ENCODE results near the gene ABCG4.
"Not testable (repeated sequence)": the region's sequence is repeated elsewhere in the genome, so short reads cannot be mapped to it uniquely, and the experiment has no call there.

The ABCG4 gene

DNA sequence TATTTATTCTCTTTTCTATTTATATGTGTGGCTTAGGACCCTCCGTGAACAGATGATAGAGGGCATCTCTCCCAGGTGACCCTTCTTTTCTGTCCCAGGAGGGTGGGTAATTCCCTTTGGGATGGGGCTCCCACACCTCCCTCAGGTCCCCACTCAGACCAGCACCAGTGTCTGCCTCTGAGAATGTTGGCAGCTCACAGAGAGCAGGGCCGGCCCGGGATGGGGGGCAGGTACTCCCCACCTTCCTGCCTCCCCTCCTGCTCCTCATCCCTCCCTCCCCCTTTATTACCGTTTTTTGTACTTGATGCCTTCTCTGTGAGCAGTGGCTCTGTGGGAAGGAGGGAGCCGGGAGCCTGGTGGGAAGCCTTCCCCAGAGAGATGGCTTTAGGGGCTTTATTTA is 32.3 kb upstream of the ABCG4 start:
- no peak for DNase-seq

DNA sequence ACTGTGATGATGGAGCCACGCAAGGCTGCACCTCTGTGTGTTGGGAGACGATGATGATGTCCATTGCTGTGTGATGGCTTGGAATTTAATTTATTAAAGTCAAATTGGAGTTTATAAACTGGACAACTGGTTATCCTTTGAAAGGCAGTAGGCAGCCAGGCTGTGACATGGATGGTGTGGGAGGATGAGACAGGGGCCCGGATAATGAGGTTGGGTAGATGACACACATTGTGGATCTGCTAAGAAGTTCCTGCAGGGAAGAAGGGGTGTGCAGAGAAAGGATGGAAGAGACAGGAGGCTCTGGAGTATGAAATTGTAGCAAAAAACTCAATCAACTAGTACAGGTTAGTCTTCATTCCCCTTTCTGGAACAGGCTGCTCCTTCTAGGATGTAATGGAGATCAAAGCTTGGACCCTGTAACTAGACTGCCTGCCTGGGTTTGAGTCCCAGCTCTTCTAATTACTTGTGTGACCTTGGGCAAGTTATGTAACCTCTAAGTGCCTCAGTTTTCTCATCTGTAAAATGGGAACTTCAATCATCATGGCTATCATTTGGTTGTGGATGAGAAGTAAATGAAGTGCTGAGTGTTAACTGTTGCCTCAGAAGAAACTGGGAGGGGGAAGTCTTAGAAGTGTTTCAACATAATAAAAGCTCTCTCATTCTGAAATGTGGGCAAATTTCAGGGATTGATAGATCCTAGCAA is 31.7 kb upstream of the ABCG4 start:
- no peak for DNase-seq

DNA sequence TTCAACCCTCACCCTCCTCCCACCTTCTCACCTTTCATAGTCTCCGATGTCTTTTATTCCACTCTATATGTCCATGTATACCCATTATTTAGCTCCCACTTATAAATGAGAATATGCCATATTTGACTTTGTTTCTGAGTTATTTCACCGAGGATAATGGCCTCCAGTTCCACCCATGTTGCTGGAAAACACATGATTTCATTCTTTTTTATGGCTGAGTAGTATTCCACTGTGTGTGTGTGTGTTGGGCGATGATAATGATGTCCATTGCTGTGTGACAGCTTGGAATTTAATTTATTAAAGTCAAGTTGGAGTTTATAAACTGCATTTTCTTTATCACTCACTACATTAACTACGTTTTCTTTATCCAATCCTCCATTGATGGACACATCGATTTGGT is 30.6 kb upstream of the ABCG4 start:
- no peak for DNase-seq

DNA sequence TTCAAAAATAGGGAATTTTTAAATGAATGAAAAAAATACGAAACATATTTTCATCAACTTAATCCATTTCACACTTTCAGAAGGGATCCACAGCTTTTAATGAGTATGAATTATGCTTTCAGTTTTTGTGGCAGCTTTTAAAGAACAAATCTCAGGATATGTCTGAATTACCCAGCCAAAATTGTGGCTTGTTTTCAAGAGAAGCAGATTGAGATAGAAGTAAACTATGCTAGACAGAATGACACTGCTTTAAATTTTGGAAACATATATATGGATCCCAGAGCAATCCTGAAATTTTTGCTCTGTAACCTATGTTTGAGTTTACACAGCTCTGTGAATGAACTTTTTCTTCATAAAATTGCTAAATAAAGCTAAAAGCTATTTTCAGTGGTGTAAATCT is 29.9 kb upstream of the ABCG4 start:
- no peak for DNase-seq

DNA sequence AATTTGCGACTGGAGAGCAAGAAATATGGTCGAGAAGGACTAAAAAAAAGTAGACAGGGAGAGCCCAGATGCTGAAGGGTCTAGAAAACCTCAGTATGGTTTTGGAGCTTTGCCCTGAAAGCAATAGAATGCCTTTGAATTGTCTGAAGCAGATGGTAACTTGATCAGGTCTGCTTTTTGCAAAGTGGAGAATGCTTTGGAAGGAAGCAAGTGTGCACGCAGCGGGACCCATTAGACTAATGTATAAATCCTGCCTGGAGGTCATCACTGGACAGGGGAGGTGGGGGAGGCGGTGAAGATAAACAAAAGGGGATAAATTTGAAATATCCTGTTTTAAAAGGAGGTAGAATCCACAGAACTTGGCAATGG is 28.2 kb upstream of the ABCG4 start:
- DNase-seq, result peak; percentile 55

DNA sequence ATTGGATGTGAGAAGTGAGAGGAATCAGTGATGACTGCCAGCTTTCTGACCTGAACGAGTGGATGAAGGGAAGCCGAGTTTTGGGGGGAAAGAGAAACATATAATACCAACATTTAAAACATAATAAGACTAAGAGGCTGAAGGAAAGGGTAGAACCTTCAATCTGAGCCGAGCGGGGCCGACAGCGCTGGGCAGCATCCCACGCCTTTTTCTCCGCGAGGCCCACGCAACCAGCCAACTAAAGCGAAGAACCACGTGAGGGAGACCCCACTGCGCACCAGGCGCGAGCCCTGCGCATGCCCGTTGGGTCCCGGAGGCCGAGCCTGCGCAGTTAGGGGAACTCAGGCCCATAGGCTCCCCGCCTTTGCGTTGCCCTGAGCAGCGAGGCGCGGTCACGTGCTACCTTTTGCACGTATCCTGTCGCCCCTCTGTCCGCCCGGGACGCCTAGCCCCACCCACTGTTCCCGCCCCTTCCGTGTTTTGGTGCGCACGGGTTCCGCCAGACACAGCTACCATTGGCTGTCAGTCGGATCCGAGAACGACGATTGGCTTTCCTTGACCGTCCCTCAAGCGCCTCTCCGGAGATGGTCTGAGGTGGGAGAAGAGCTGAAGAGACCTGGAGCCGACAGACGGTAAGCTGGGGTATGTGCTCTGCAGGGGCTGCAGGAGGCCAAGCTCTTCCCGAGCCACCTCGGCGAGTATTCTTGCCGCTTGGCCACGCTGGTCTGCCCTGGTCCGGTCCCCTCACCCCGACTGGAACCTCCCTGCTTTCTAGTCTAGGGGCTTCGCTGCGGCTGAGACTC is 27.6 kb upstream of the ABCG4 start, which contains the start of gene HINFP:
TSS of gene HINFP (plus strand) at position 573 of the 803 bp plus-strand sequence. CDS start 5,365 bp downstream, outside the sequence.
- DNase-seq, result peak; percentile 99

DNA sequence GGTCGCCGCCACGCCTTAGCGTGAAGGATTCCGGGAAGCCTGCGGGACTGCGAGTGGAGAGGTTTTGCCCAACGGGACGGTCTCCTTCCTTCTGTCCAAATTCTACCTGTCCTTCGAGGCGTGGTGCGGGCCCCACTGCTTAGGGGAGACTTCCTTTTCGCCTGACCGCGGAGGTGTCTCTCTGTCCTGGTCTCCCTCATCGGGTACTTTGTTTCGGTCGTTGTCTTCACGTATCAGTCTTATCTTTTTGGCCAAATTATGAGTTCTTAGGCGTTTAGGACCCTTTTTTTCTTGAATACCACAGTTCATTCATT is 27.1 kb upstream of the ABCG4 start:
- DNase-seq, result no peak

DNA sequence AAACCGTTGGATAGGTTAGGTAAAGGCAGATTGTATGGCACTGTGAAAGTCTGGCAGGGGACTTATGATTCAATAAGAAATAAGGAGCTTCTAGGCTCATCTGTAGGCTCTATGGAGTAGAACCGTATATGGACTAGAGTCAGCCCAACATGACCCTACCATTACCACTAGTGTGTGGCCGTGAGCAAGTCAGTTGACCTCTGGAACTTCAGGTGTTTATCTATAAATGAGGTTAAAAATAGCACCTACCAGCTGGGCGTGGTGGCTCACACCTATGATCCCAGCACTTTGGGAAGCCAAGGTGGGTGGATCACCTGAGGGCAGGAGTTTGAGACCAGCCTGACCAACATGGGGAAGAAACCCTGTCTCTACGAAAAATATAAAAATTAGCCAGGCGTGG is 23.0 kb upstream of the ABCG4 start:
- no peak for DNase-seq

DNA sequence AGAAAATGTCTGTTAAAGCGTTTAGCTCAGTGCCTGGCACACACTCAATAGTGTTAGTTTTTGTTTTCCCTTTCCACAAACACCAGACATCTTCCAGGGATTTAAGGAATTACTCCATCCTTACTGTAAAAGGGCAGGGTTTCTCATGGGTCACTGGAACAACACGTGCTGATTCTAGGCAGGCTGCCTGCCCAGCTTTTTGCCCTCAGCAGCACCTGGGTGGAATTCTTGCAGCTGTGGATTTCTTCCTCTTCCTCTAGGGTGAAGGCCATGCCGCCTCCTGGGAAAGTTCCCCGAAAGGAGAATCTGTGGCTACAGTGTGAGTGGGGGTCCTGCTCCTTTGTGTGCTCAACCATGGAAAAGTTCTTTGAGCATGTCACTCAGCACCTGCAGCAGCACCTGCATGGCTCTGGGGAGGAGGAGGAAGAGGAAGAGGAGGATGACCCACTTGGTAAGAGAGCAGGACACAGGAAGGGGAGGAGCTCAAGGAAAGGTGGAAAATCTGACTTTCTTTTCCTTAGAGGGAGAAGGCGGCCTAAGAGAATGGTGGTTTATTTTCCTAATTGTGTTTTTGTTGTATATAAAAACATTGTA is 22.1 kb upstream of the ABCG4 start:
- DNase-seq, result no peak

DNA sequence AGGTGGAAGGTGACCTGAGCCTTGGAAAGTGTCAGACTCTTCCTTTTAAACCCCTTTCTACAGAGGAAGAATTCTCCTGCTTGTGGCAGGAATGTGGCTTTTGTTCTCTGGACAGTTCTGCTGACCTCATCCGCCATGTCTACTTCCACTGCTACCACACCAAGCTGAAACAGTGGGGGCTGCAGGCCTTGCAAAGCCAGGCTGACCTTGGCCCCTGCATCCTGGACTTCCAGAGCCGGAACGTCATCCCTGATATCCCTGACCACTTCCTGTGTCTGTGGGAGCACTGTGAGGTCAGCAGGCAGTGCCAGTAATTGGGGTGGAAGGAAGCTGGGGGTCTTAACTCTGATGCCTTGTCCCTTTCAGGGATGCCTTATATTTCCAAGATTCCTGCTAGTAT is 18.2 kb upstream of the ABCG4 start:
- DNase-seq, result no peak

DNA sequence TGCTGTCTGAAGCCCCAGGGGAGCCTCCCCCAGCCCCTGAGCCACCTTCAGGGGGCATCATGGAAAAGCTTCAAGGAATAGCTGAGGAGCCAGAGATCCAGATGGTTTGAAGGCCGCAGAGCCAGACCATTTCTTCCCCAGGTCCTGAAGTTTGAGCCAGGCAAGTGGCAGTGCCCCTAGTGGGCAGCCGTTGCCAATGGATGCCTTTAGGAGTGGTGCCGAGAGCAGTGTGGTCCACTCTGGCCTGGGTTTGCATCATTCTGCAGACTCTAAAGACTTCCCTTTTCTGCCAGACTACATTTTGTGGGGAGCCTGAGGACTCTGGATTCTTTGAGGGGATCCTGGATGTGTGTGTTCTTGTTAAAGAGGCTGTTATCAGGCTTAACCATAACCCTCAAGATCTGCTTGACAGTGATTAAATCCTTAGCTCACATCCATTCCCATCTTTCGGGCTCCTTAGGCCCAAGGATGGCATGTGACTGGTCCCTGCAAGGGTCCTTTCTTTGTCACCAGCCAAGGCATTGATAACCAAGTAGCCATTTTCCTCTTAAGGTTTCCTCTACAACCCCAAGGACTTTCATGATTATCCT is 14.4 kb upstream of the ABCG4 start:
- DNase-seq, result no peak

DNA sequence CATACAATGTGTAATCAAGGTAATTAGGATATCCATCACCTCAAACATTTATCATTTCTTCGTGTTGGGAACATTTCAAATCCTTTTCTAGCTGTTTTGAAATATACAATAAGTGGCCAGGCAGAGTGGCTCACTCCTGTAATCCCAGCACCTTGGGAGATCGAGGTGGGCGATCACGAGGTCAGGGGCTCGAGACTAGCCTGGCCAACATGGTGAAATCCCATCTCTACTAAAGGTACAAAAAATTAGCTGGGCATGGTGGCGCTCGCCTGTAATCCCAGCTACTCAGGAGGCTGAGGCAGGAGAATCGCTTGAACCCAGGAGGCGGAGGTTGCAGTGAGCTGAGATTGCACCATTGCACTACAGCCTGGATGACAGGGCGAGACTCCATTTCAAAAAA is 9.6 kb upstream of the ABCG4 start:
- DNase-seq, result not testable (repeated sequence)

DNA sequence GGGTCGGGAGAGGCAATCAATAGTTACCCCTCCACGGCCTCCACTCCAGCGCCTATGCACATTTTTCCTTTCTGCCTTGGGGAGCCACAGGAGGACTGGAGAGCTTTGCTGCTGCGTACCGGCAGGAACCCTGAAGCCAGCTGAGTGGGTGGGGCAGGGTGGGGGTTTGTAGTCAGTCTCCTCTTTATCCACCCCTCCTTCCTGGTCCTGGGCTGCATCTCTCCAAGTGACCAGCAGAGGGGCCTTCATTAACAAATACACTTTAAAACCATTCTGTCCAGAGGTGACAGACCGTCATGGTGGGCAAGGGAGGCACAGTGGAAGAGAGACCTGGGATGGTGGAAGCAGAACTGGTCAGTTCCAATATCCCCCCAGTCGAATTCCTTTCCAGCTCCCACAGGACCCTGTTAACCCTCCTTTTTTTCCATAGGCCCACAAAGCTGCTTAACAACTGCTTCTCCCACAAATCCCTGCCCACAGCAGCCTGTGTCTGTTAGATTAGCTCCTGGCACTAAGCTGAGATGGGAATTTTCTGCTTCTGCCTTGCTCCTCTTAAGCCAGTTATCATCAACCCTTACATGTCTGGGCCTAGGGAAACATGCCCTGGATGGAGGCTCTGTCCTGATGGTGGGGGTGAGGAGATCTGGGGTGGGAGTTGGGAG is 3.9 kb upstream of the ABCG4 start:
- peak; percentile 67 for DNase-seq

DNA sequence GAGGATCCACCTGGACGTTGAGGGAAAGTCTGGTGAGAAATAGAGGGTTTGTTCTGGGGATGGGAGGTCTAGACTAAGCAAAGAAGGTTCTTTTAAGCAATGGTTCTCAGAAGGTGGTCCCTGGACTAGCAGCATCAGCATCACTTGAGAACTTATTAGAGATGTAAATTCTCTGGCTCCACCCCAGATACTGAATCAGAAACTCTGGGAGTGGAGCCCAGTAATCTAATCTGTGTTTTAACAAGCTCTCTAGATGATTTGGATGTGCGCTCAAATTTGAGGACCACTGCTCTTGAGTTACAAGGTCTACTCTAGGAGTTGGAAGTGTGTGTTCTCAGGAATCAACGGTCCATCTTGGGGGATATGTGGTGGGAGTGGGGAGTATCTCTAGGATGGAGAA is 3.3 kb upstream of the ABCG4 start:
- no peak for DNase-seq

DNA sequence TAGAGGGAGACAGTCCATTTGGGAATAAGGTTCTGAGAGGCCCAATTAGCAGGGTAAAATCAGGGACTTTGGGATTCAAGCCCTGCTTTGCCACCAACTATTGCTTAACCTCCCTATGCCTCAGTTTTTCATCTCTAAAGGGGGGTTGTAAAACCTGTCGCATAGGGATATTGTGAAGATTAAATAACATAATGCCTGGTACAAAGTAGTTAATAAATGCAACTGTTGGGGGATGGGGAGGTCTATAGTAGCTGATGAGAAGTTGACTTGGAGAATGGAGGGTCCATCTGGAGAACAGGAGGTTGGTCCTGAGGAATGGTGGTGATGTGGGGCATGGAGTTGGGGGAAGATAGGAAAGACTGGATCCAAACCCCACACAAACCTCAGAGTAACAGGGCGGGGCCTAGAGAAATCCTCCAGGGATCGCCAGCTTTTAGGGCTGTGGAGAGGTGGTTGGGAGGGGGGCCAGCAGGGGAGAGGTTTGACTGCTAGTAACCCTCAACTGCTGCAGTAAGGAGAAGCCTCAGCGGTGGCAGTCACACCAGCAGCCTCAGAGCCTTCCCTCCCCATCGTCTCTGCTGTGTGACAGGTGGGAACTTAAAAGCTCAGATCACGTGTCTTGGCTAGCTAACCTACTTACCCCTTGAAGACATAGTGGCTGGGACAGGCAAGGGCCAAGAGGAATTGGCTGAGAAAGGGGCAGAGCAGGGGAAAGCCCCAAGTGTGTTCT is 1.1 kb upstream of the ABCG4 start:
- DNase-seq, result no peak

DNA sequence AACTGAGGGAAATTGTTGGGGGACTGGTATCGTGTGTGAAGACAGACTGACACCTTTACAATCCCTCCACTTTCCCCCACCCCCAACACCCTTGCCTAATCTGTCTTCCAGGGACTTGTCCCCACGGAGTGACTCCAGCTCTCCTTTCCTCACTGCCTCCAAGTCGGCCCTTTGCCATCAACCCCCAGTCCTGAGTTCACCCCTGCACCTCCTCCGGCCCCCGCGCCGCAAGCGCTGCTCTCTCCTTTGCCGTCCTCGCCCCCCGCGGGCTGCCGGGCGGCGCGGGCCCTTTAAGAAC is 183 bp upstream of the ABCG4 start:
- DNase-seq, result no peak

DNA sequence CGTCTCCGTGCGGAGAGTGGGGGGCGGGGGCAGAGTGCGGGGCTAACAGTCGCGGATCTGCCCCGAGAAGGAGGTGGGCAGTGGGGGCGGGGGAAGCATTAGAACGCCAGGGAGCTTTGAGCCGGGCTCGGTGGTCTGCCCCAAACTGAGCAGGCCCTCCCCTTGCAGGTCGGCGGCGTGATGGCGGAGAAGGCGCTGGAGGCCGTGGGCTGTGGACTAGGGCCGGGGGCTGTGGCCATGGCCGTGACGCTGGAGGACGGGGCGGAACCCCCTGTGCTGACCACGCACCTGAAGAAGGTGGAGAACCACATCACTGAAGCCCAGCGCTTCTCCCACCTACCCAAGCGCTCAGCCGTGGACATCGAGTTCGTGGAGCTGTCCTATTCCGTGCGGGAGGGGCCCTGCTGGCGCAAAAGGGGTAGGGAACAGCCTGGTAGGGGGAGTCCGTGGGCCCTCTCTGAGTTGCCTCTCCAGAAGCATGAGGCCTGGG is 979 bp downstream of the ABCG4 start:
- no peak for DNase-seq

DNA sequence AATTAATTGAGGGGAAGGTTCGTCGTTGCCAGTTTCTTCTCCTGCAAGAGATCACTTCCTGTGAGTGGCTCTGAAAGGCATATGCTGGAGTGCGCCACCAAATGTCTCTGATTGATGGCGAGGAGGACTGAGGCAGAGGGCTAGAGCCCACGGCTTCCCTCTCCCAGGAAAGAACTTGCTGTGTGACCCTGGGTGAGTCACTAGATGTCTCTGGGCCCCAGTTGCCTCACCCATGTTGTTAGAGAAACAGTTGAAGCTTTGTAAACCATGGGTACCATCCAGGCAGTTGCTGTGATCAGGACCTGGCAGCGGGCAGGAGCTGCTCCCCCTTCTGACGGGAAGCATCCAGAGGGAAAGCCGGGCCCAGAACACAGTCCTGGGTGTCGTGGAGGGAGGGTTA is 3.2 kb downstream of the ABCG4 start:
- DNase-seq, result no peak

DNA sequence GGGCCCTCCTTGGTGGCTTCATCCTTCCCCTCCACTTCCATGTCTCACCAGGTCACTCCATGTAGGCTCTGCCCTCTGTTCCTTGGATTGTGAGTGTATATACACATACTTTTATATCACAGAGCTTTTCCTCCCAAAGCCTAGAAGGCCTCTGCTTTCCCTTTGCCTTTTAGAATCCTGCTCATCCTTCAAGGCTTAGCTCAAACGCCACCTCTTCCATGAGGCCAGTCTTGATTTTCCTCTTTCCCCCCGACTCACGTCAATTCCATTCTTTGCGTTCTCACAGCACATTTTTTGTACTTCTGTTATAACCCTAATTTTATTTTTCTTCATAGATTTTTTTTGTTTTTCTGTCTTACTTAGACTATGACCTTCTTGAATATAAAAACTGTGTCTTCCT is 3.8 kb downstream of the ABCG4 start:
- DNase-seq, result no peak

DNA sequence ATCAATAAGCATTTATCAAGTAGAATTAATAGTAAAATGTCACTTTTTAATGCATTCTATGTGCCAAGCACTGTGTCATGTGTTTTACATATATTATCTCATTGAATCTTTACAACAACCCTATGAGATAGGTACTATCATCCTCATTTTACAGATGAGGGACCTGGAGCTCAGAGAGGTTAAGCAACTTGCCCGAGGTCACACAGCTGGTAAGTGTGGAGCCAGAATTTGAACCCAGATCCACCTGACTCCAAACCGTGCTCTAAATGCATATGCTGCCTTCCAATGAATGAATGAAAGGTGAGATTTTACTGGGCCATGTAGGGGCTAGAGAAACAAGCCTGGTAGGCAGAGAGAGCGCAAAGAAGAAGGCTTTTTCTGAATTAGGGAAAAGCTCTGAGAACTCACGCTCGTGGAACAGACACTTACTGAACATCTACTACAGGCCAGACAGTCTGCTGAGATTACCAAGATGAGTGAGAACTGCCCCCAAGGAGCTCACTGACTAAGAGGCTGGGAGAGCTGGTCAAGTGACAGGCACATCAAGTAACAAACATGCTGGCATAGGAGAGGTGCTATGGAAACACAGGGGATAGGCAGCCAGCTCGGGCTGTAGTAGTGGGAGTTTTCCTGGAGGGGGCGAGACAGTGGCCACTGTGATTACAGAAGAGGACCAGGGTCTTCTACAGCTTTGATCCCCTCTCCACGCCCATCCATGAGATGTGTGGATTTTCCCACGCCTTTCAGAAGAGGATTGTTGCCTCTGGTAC is 4.4 kb downstream of the ABCG4 start:
- no peak for DNase-seq

DNA sequence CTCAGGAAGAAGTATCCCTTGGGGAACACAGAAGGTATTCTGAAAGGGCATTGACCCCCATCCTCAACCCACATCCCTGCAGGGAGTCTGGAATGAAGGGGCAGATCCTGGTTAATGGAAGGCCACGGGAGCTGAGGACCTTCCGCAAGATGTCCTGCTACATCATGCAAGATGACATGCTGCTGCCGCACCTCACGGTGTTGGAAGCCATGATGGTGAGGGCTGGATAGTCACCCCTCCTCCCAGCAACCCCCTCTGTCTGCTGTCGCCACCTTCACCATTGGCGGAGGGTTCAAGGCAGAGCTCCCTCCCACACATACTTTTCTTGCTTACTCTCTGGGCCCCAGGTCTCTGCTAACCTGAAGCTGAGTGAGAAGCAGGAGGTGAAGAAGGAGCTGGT is 5.3 kb downstream of the ABCG4 start:
- no peak for DNase-seq
